MG63 (cell line): Measurements from ENCODE around the gene HRH1. TPM values are rescaled to one million over a fixed set of nuclear protein-coding genes. Genes with fewer than 3 reads are reported as not detected.
"Not testable (repeated sequence)": the region's sequence is repeated elsewhere in the genome, so short reads cannot be mapped to it uniquely, and the experiment has no call there.

Source experiments
- DNase-seq: peaks from one replicate; pipeline ENCODE4 v3.0.0-alpha.2; 2020
- H3K27me3 ChIP-seq: fragments of 250-450 bp; sonication (Bioruptor Pico); 2 replicates; pipeline ENCODE4 v1.5.1; 2020; ENCODE audit warnings: mild to moderate bottlenecking, moderate library complexity
- H3K36me3 ChIP-seq: fragments of 250-450 bp; sonication (Bioruptor Pico); 2 replicates; pipeline ENCODE4 v1.5.1; 2020; ENCODE audit warnings: mild to moderate bottlenecking, moderate library complexity
- H3K4me3 ChIP-seq: fragments of 250-450 bp; sonication (Bioruptor Pico); 2 replicates; pipeline ENCODE4 v1.5.1; 2020; ENCODE audit warnings: mild to moderate bottlenecking, moderate library complexity
- H3K9me3 ChIP-seq: fragments of 250-450 bp; sonication (Bioruptor Pico); 2 replicates; pipeline ENCODE4 v1.5.1; 2020; ENCODE audit warnings: mild to moderate bottlenecking, moderate library complexity
- total RNA-seq: library from RNA; depleted of rRNA; stranded (reverse); fragments of >200 nt; shearing (Covaris generic); gene quantifications from 2 replicates; pipeline ENCODE4 v1.2.3, GENCODE V29; 2014; ENCODE audit warnings: low replicate concordance; rRNA removed

The HRH1 gene, protein sequence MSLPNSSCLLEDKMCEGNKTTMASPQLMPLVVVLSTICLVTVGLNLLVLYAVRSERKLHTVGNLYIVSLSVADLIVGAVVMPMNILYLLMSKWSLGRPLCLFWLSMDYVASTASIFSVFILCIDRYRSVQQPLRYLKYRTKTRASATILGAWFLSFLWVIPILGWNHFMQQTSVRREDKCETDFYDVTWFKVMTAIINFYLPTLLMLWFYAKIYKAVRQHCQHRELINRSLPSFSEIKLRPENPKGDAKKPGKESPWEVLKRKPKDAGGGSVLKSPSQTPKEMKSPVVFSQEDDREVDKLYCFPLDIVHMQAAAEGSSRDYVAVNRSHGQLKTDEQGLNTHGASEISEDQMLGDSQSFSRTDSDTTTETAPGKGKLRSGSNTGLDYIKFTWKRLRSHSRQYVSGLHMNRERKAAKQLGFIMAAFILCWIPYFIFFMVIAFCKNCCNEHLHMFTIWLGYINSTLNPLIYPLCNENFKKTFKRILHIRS
- 5.5 and 6.3 TPM in 2 replicates for total RNA-seq

DNA sequence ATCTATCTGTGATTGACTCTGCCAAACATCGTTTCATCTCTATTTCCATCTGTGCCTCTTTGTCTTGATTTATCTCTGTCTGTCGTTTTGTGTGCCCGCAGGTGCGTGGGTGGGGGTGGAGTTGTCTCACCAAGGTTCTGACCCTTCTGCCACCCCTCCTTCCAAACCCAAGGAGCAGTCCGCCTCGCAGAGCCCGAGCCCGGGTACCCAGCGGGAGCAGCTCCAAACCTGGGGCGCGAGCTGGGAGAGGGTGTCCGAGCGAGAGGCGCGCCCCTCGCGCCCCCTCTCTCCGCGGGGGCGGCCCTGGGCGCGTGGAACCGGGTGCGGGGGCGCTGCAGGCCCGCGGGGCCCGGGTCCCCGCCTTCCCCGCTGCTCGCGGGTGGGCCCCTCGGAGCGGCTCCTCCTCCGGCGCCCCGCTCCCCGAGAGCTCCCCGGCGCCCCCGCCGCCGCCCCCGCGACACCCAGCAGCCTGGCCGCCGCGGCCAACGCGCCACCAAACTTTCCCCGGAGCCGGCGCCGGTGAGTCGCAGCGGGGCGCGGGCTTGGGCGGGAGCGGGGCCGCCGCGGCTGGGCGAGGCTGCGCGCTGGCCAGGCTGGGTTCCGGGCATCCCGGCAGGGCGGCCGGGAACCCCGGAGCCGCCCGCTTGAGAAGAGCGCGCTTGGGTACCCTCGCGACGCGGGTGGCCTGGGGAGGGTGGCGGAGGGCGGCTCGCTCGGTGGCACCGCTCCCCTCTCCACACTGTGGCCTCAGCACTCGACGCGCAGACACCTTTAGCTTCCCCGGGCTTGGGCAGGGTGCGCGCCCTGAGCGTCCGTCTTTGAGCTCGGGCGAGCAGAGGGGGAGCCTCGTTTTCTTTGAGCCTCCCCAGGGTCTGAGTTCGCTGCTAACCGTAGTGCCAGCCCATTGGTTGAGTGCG lies at the start of gene HRH1:
TSS of gene HRH1 (plus strand) at position 458 of the 917 bp plus-strand sequence. CDS start 104,545 bp downstream, outside the sequence.
- DNase-seq = peak; percentile 37

GRCh38 chr3:11113316-11113715 lies 41.0 kb upstream of the HRH1 start:
- H3K27me3 ChIP-seq, DNase-seq: not testable (repeated sequence)

More for the DNA sequence above, at the start of gene HRH1:
- H3K27me3 ChIP-seq = no peaks in the 10 kb centered on the region
- no peaks in the 10 kb centered on the region for H3K9me3 ChIP-seq
- peak within 1 kb of the TSS; percentile 50 for H3K4me3 ChIP-seq
- no peaks in the 10 kb centered on the region for H3K36me3 ChIP-seq

DNA sequence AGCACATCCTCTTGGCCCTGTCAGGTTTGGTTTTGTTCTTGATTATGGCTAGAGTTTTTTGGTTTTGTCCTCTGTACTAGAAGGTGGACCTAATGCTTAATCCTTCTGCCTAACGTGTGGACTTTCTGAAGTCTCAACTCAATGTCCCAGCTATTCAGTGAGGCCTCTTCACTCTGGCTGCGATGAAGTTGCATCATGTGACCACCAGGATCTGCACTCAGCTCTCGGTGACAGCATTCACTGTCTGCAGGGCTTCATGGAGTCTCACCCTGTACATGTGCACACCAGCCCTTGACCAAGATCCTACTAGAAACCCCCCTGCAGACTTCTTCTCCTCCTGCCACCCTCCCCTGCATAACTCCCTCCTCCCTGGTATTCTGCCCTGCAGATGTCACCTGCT lies 38.7 kb upstream of the HRH1 start:
- H3K27me3 ChIP-seq = no peaks in the 10 kb centered on the region
- no peaks in the 10 kb centered on the region for H3K9me3 ChIP-seq
- DNase-seq = no peak

More at GRCh38 chr3:11113316-11113715, 41.0 kb upstream of the HRH1 start:
- not testable (repeated sequence) for H3K36me3 ChIP-seq, H3K4me3 ChIP-seq, H3K9me3 ChIP-seq

DNA sequence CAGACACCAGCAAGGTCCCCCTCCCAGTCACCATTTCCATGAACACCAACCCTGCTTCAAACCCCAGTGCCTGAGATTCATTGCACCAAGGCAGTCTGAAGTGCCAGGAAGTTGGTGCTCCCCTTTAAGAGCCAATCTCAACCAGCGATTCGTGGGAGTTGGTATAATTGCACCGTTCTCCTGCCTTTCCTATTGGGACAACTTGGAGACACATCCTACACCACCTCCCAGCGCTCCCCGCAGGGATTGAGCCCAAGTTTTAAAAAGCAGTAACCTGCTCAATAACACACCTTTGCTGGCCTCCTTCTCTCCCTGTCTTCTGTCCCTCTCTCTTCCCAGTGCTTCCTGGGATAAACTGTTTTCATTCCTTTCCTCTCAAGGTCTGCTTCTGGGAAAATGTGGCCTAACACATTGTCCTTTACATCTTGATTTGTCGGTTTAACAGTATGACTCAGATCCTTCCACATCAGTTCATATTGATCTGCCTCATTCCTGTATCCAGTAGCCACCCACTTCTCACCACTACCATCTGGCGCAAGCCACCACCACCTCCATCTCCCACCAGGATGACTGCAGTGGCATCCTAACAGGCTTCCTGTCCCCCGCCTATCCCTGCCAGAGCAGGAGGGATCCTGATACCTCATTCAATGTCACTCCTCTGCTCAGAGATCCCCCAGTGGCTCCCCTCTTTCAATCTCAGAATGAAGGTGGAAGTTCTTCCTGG lies 37.8 kb upstream of the HRH1 start:
- no peak overlapping the region for H3K4me3 ChIP-seq
- no peaks in the 10 kb centered on the region for H3K27me3 ChIP-seq
- no peaks in the 10 kb centered on the region for H3K36me3 ChIP-seq
- DNase-seq = no peak
- no peaks in the 10 kb centered on the region for H3K9me3 ChIP-seq

More for the DNA sequence above, 38.7 kb upstream of the HRH1 start:
- Histone ChIP-seq H3K36me3 (no peaks in the 10 kb centered on the region), H3K4me3 (no peak overlapping the region)

GRCh38 chr3:11117591-11117990 lies 36.7 kb upstream of the HRH1 start:
- no peak for DNase-seq
- Histone ChIP-seq H3K36me3 (no peaks in the 10 kb centered on the region), H3K27me3 (no peaks in the 10 kb centered on the region), H3K9me3 (no peaks in the 10 kb centered on the region), H3K4me3 (no peak overlapping the region)

DNA sequence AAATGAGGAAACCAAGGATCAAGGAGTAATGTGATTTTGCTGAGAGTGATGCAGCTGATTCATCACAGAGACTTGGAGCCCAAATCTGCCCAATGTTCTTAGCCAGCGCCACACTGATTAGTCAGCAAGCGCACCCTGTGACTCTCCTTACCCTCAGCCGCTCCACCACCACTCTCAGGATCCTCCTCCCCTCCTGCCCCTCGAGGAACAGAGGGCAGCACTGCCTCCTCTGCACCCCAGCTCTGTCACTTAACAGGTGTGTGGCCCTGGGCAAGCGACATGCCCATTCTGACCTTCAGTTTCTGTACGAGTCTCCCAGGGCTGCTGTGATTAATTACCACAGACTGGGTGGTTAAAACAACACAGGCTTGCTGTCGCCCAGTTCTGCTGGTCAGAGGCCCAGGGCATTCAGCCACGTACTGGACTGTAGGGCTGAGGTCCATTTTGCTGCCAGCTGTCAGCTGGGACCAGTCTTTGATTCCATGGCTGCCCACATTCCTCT lies 36.1 kb upstream of the HRH1 start:
- Histone ChIP-seq H3K36me3 (no peaks in the 10 kb centered on the region), H3K27me3 (no peaks in the 10 kb centered on the region), H3K4me3 (no peak overlapping the region), H3K9me3 (no peaks in the 10 kb centered on the region)
- DNase-seq = peak; percentile 71

GRCh38 chr3:11120091-11120805 lies 34.0 kb upstream of the HRH1 start:
- Histone ChIP-seq H3K27me3 (no peaks in the 10 kb centered on the region), H3K36me3 (no peaks in the 10 kb centered on the region), H3K4me3 (no peak overlapping the region), H3K9me3 (no peaks in the 10 kb centered on the region)
- DNase-seq = peak; percentile 45

- DNase-seq = no peak
- Histone ChIP-seq H3K27me3 (no peaks in the 10 kb centered on the region), H3K36me3 (no peaks in the 10 kb centered on the region), H3K4me3 (no peak overlapping the region), H3K9me3 (no peaks in the 10 kb centered on the region)
Measured at GRCh38 chr3:11126653-11127052, 27.6 kb upstream of the HRH1 start.

DNA sequence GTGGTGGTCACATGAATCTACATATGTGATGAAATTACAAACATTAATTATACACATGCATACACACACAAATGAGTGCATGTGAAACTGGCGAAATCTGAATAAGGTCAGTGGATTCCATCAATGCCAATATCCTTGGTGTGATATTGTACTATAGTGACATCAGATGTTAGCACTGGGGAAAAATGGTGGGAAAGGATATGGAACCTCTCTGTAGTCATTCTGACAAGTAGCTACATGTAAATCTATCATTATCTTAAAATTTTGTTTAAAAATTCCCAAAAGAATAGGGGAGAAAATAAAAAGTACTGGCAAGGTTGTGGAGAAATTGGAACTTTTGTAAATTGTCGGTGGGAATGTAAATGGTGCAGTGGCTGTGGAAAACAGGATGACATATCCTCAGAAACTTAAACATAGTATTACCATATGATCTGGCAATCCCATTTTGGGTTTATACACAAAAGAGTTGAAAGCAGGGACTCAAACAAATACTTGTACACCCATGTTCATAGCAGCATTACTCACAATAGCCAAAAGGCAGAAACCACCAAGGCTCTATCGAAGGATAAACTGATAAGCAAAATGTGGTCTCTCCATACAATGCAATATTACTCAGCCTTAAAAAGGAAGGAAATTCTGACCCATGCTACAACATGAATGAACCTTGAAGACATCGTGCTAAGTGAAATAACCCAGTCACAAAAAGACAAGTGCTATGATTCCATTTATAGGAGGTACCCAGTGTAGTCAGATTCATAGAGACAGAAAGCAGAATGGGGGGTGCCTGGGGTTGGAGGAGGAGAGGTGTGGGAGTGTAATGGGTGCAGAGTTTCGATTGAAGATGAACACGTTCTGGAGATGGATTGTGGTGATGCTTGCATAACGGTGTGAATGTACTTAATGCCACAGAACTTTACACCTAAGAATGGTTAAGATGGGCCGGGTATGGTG lies 25.3 kb upstream of the HRH1 start:
- DNase-seq = no peak
- no peak overlapping the region for H3K4me3 ChIP-seq
- H3K9me3 ChIP-seq = no peaks in the 10 kb centered on the region
- H3K27me3 ChIP-seq = no peaks in the 10 kb centered on the region
- H3K36me3 ChIP-seq = no peaks in the 10 kb centered on the region

DNA sequence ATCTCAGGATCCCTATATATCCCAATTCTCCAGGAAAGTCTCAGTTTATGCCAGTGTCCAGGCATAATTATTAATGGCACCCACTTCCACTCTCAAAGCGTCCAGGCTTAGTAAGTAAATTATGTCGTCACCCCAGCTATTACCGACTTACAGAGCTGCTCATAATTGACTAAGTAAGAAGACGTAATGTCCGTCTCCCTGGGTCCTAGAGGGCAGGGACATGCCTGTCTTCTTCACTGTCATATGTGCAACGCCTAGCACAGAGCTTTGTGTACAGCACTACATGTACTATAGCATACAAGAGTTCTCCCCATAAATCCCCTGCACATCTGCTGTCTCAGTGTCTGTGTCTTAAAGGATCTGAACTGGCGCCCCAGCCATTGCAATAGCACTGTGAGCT lies 23.9 kb upstream of the HRH1 start:
- DNase-seq = no peak
- Histone ChIP-seq H3K4me3 (no peak overlapping the region), H3K36me3 (no peaks in the 10 kb centered on the region), H3K27me3 (no peaks in the 10 kb centered on the region), H3K9me3 (no peaks in the 10 kb centered on the region)

- no peak for DNase-seq
- H3K4me3 ChIP-seq = no peak overlapping the region
- H3K9me3 ChIP-seq = no peaks in the 10 kb centered on the region
- no peaks in the 10 kb centered on the region for H3K27me3 ChIP-seq
- no peaks in the 10 kb centered on the region for H3K36me3 ChIP-seq
Measured at GRCh38 chr3:11131371-11131770, 22.9 kb upstream of the HRH1 start.

- DNase-seq, H3K36me3 ChIP-seq, H3K9me3 ChIP-seq, H3K27me3 ChIP-seq, H3K4me3 ChIP-seq: not testable (repeated sequence)
Measured at GRCh38 chr3:11131886-11132285, 22.4 kb upstream of the HRH1 start.

DNA sequence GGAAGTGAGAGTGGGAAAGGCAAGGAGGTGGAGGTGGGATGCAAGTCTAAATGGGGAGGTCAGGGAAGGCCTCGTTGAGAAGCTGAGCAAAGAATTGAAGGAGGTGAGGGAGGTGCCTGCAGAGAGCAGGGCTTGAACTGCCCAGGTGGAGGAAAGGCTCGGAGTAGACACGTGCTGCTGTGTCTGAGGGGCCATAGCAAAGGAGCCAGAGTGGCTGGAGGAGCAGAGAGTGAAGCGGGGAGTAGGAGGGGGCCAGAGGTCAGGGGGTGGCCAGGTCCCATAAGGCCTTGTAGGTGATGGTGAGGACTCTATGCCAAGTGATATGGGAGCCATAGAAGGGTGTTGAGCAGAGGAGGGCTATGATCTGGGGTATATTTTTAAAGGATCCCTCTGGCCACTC lies 21.4 kb upstream of the HRH1 start:
- Histone ChIP-seq H3K27me3 (no peaks in the 10 kb centered on the region), H3K4me3 (no peak overlapping the region), H3K9me3 (no peaks in the 10 kb centered on the region), H3K36me3 (no peaks in the 10 kb centered on the region)
- no peak for DNase-seq

DNA sequence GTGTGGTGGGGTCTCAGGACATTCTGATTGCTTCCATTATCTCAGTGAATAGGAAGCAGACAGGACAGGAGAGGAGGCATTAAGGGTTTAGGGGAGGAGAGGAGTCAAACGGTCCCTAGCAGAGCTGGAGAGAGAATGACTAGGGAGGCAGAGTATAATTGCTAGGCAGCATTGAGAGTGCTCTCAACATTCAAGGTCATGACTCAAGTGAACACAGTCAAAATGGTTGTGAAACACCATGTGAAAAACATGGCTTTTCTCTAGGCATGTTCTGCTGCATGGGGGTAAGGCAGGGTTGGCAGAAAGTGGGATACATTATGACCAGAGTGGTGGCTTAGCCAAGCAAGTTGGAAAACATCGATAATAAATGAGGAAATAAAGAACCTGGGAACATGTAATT lies 19.5 kb upstream of the HRH1 start:
- no peaks in the 10 kb centered on the region for H3K9me3 ChIP-seq
- H3K4me3 ChIP-seq = no peak overlapping the region
- no peaks in the 10 kb centered on the region for H3K36me3 ChIP-seq
- H3K27me3 ChIP-seq = no peaks in the 10 kb centered on the region
- no peak for DNase-seq

GRCh38 chr3:11136116-11136515 lies 18.2 kb upstream of the HRH1 start:
- no peaks in the 10 kb centered on the region for H3K27me3 ChIP-seq
- DNase-seq = peak; percentile 62
- H3K9me3 ChIP-seq = no peaks in the 10 kb centered on the region
- no peaks in the 10 kb centered on the region for H3K36me3 ChIP-seq
- peak overlapping the region; percentile 56 for H3K4me3 ChIP-seq
